NT2/D1 (cell line): ENCODE data around the gene ZBTB22.

Experiments used
- SUZ12 ChIP-seq: IDR thresholded peaks from 2 replicates; pipeline ENCODE4 v1.6.1; 2011; ENCODE audit not compliant: insufficient read length, insufficient read depth; ENCODE audit errors: extremely low read depth
- YY1 ChIP-seq: IDR thresholded peaks from 2 replicates; pipeline ENCODE4 v1.6.1; 2011; ENCODE audit not compliant: insufficient read length, insufficient read depth
- ZNF274 ChIP-seq: IDR thresholded peaks from 2 replicates; pipeline ENCODE4 v1.6.1; 2011; ENCODE audit warnings: mild to moderate bottlenecking, low read depth, low read length

DNA sequence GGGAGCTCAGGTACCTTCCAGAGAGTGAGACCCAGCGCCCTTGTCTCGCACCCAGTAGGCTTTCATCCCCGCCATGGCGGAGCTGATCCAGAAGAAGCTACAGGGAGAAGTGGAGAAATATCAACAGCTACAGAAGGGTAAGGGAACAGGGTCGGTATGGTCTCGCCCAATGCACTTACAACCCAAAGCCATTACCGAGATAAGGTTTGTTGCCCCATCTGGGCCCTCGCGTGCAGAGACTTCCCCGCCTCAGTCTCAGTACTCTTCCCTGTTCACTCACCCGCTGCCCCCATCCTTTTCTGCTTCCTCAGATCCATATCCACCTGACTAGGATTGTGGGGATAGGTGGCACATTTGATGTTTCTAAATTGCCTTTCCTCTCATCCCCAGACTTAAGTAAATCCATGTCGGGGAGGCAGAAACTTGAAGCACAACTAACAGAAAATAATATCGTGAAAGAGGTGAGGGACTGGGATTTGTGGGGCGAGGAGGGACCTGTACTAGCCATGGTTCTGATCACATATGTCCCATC is 27.7 kb downstream of the ZBTB22 start:
- no peak for TF ChIP-seq YY1
- no peak for TF ChIP-seq ZNF274
- TF ChIP-seq SUZ12, result no peak
